ENCODE measurements around the gene LIN28B.

LIN28B gene

DNA sequence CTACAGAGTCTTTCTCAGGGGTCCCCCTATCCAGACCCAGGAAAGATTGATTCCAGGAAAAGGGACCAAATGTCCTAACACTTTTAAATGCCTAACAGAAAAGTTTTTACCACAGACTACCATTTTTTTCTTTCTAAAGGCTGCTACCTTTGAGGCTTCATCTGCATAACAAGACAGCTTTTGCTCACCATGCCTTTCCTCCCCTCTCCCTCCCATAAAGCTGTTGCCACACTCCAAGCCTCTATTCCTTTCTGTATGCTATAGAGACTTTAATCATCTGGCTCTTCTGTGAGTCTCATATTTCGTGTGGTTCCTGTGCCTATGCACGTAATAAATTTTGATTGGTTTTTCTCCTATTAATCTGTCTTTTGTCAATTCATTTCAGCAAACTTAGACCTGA, 26.0 kb upstream of the LIN28B start:
- CTCF ChIA-PET, result interaction anchor here (1.4 kb wide), 1 partner anchor 34 kb away, joined by 4 read pairs; no protein-coding TSS in a partner anchor
- DNase-seq (ENCODE audit: extremely low spot score), result no peak
- TF ChIP-seq, protein P1, sequence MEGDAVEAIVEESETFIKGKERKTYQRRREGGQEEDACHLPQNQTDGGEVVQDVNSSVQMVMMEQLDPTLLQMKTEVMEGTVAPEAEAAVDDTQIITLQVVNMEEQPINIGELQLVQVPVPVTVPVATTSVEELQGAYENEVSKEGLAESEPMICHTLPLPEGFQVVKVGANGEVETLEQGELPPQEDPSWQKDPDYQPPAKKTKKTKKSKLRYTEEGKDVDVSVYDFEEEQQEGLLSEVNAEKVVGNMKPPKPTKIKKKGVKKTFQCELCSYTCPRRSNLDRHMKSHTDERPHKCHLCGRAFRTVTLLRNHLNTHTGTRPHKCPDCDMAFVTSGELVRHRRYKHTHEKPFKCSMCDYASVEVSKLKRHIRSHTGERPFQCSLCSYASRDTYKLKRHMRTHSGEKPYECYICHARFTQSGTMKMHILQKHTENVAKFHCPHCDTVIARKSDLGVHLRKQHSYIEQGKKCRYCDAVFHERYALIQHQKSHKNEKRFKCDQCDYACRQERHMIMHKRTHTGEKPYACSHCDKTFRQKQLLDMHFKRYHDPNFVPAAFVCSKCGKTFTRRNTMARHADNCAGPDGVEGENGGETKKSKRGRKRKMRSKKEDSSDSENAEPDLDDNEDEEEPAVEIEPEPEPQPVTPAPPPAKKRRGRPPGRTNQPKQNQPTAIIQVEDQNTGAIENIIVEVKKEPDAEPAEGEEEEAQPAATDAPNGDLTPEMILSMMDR (IDR thresholded peaks at IDR 0.05; ENCODE audit: control extremely low read depth, extremely low read depth, low read depth, missing control alignments), result no peak
- POLR2A ChIA-PET, result no interaction called here

DNA sequence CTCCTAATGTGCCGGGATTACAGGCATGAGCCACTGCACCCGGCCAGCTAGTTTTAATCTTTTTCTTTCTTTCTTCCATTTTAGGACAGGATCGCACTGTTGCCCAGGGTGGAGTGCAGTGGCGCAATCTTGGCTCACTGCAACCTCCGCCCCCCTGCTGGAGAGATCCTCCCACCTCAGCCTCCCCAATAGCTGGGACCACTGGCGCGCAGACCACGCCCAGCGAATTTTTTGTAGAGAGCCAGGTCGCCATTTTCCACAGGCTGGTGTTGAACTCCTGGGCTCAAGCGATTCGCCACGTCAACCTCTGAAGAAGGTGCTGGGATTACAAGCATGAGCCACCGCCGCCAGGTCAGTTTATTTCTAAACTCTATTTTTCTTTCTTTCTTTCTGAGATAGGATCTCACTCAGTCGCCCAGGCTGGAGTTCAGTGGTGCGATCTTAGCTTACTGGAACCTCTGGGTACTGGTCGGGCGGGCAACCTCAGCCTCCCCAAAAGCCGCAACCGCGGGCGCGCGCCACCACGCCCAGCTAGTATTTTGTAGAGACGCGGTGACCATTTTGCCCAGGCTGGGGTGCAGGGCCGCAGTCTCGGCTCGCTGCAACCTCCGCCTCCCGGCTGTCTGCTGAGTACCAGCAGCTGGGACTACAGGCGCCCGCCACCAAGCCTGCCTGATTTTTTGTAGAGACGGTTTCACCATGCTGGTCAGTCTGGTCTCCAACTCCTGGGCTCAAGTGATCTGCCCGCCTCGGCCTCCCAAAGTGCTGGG, 20.0 kb upstream of the LIN28B start:
- DNase-seq (ENCODE audit: extremely low spot score), result no peak
- ChIA-PET POLR2A (no interaction called here), CTCF (interaction anchor here (2.6 kb wide), 1 partner anchor 10 kb away, joined by 10 read pairs; no protein-coding TSS in a partner anchor)
- TF ChIP-seq, protein P1 (IDR thresholded peaks at IDR 0.05; ENCODE audit: control extremely low read depth, extremely low read depth, low read depth, missing control alignments), result no peak

DNA sequence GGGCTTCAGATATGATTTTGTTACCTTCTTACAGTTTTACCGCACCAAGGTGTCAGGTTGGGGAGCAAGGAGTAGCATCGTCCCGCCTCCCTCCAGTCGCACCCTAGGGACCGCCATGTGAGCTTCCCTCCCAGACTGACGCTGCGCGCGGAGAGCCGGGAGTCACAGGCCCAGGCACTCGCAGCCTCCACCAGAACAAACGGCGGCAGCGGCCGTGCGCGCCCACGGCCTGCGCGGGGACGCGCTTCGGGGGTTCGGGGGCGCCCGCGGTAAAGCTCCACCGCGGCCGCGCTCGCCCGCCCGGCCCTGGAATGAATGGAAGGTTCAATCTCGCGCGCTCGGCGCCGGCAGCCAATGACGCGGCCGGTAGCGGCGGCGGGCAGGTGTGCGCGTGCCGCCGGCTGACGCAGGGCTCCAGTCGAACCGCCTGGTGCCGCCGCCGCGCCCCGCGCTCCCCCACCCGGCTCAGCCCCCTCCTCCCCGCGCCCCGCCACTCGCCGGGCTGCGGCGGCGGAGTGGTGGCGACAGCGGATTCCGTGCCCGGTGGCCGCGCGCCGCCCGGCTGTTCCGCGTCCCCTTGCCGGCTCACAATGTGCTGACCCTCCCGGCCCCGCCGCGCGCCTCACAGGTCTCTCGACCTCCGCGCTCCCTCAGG, 16.5 kb upstream of the LIN28B start:
- POLR2A ChIA-PET, result no interaction called here
- no peak for DNase-seq (ENCODE audit: extremely low spot score)
- TF ChIP-seq, protein P1 (IDR thresholded peaks at IDR 0.05; ENCODE audit: control extremely low read depth, extremely low read depth, low read depth, missing control alignments), result no peak
- CTCF ChIA-PET, result interaction anchor here (0.8 to 1.6 kb wide), 3 partner anchors 15 to 138 kb away, joined by 3 to 4 read pairs (median 3); no protein-coding TSS in a partner anchor

DNA sequence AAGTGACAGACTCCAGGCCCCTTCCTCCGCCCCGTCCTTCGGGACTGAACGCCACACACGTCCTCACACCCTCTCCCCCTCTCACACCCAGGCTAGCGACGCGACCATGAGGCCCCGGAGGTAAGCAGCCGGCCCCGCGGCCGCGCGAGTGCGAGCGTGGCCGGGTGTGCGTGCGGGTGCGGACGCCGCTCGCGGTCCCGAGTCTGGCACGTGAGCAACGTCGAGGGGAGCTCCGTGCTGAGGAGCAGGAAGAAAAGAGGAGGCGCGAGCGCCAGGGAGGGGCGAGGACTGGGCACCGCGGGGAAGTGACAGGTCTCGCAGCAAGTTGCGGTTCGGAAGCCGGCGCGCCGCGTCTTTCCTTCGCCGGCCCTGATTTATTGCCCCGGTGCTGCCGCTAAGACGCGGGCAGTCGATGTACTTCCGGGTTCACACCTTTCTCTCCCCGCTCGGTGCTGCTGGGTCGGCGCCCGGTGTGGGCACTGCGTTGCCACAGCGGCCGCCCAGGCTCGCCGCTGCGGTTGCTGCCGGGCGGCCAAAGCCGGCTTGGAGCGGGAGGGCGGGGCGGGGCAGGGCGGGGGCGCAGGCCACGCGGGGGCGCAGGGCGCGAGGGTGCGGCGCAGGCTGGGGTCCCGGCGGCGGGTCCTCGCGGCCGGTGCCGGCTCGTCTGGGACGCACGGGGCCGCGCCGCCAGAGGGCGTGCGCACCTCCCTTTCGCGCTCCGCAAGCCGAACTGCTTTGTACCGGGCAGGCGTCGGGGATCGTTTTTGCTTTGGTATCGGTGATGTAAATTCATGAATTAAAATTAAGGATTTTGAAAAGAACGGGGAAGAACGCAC, 15.8 kb upstream of the LIN28B start:
- DNase-seq (ENCODE audit: extremely low spot score), result peak; percentile 67
- TF ChIP-seq, protein P1 (IDR thresholded peaks at IDR 0.05; ENCODE audit: control extremely low read depth, extremely low read depth, low read depth, missing control alignments), result peak; percentile 79
- ChIA-PET POLR2A (no interaction called here), CTCF (interaction anchor here (1.6 kb wide), 2 partner anchors 14 to 137 kb away, joined by 3 to 4 read pairs; no protein-coding TSS in a partner anchor)

DNA sequence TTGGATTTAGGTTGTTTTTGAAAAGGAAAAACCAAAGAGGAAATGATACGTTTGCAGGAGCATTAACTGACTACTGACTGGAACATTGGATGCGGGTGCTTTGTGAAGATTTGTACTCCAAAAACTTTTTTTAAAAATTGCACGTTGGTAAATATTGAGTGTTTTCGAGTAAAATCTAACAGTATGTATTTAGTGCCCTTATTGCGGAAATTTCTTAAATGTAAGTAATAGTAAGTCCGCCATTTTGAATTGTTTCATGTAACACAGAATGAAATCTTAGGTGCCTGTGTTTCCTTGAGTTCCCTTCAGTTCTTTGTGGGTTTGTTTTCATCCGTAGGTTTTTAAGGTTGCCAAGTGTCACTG, 15.2 kb upstream of the LIN28B start:
- ChIA-PET POLR2A (no interaction called here), CTCF (interaction anchor here (1.0 kb wide), 1 partner anchor 136 kb away, joined by 5 read pairs; no protein-coding TSS in a partner anchor)
- TF ChIP-seq, protein P1 (IDR thresholded peaks at IDR 0.05; ENCODE audit: control extremely low read depth, extremely low read depth, low read depth, missing control alignments), result no peak
- no peak for DNase-seq (ENCODE audit: extremely low spot score)

DNA sequence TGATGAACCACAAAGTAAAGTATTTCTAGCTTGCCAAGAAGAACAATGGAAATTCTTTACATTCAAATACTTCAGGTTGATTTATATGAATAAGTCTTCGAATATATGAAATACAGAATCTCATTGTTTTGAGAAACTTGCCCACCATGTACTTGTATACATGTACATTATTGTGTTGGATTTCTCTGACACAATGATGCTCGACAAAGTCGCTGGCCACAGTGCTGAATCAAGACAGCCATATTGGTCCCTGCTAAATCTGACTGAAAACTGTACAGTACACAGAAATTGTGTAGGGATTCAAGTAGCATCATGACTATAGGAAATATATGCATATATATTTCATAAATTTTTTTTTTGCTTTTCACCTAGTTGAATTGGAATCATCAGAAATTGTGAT, 13.1 kb upstream of the LIN28B start:
- DNase-seq (ENCODE audit: extremely low spot score), result no peak
- ChIA-PET CTCF (no interaction called here), POLR2A (no interaction called here)
- TF ChIP-seq, protein P1 (IDR thresholded peaks at IDR 0.05; ENCODE audit: control extremely low read depth, extremely low read depth, low read depth, missing control alignments), result no peak

All from GM10248 (cell line).